Right lobe of liver (tissue), 6 donors: ENCODE measurements around the gene FMO1. TPM values are rescaled to one million over a fixed set of nuclear protein-coding genes. Genes with fewer than 3 reads are reported as not detected.
"Not testable (repeated sequence)": the region's sequence is repeated elsewhere in the genome, so short reads cannot be mapped to it uniquely, and the experiment has no call there.

ENCODE experiments used
- ATAC-seq, 4 donors: fragments of 200-7000 bp; cut with Tn5 transposase; one replicate each; pipeline ENCODE4 v1.9.1; 2020; ENCODE audit warnings: mild to moderate bottlenecking in 4 of 4, moderate library complexity in 4 of 4
- DNase-seq, 3 donors: peaks; one replicate each; pipeline ENCODE4 v3.0.0-alpha.2; 2020
- H3K27ac ChIP-seq, 3 donors: fragments of 200-600 bp; one replicate each; pipeline ENCODE4 v1.8.0; 2022
- H3K27me3 ChIP-seq, 2 donors: fragments of 200-600 bp; one replicate each; pipeline ENCODE4 v1.8.0; 2022
- H3K36me3 ChIP-seq, 4 donors: fragments of 200-600 bp; sonication (generic) in 1 of 4; one replicate each; pipeline versions ENCODE4 v1.5.1 to v1.8.0; 2017 to 2022; ENCODE audit warnings: control low read depth in 1 of 4
- H3K4me1 ChIP-seq, 4 donors: fragments of 200-600 bp; sonication (generic) in 1 of 4; one replicate each; pipeline versions ENCODE4 v1.5.1 to v1.8.0; 2017 to 2022; ENCODE audit warnings: control low read depth in 1 of 4
- H3K4me3 ChIP-seq, 3 donors: fragments of 200-600 bp; one replicate each; pipeline ENCODE4 v1.8.0; 2022
- H3K9me3 ChIP-seq, 4 donors: fragments of 200-600 bp; sonication (generic) in 1 of 4; one replicate each; pipeline versions ENCODE4 v1.5.1 to v1.8.0; 2017 to 2022; ENCODE audit warnings: control low read depth in 1 of 4
- CTCF ChIP-seq, 4 donors: fragments of 200-600 bp in 3 of 4; fragments of 450-650 bp in 1 of 4; IDR thresholded peaks; one replicate each; pipeline versions ENCODE4 v1.5.1 to v1.8.0; 2016 to 2022; ENCODE audit warnings: antibody characterized with exemption in 4 of 4, mild to moderate bottlenecking in 2 of 4
- POLR2A ChIP-seq: fragments of 450-650 bp; IDR thresholded peaks from one replicate; pipeline ENCODE4 v1.6.1; 2017; ENCODE audit warnings: antibody characterized with exemption, mild to moderate bottlenecking
- WGBS: methylation state at CpG from one replicate; pipeline ENCODE4 v1.1.6; 2018; ENCODE audit warnings: low coverage, low lambda C conversion rate; ENCODE audit not compliant: insufficient coverage; ENCODE audit errors: missing lambda C conversion rate; 5-methylcytosine and 5-hydroxymethylcytosine counted together
- intact Hi-C, 2 donors: fragments of 100-400 bp; cut with DNase I; formaldehyde crosslinking; loops; one replicate each; pipeline versions ENCODE4 v1.11.2 to v1.14.1; 2022
- total RNA-seq, 6 experiments: library from RNA; depleted of rRNA in 2 of 6; stranded (reverse); fragments of >200 nt in 2 of 6; fragmentation: NEBNext Ultra II Directional in 3 of 6; extraction: Animal tissue kit (Norgen Biotek cat#: 25700) in 3 of 6; gene quantifications; one replicate each; pipeline versions ENCODE4 v1.1.0 to v1.2.4, GENCODE V29; 2016 to 2023
- donor health status: DM: no; HTN: yes; CAD: no.
- donor health status: DM: no; HTN: no; CAD: no.
- donor health status: DM: no; HTN: no; CAD: no.
- donor health status: DM: no; HTN: yes; CAD: no.
- donor health status: DM: no; HTN: yes; CAD: no.

Gene FMO1
- total RNA-seq, 6 experiments from 2014 or later = 0.15 to 7.6 (median 2.5) TPM

- Histone ChIP-seq H3K27ac (no peak overlapping the region), H3K4me3 (no peak overlapping the region), H3K4me1 (no peaks in the 10 kb centered on the region), H3K9me3 (no peaks in the 10 kb centered on the region), H3K27me3 (no peaks in the 10 kb centered on the region), H3K36me3 (no peaks in the 10 kb centered on the region)
- intact Hi-C loops = loop anchor here in 1 of 2 donors (10.0 kb wide), 1 partner anchor 267 kb away; no protein-coding TSS in a partner anchor
- DNase-seq = no peak
- no peak for ATAC-seq
- TF ChIP-seq CTCF (IDR thresholded peaks at IDR 0.05) (no peak), POLR2A (no peak)
Measured at GRCh38 chr1:171231326-171231725, 17.0 kb upstream of the FMO1 start.

GRCh38 chr1:171233183-171233582 lies 15.1 kb upstream of the FMO1 start:
- no peak overlapping the region for H3K4me3 ChIP-seq
- intact Hi-C loops = loop anchor here in 1 of 2 donors (10.0 kb wide), 1 partner anchor 268 kb away; no protein-coding TSS in a partner anchor
- no peak for TF ChIP-seq POLR2A
- no peak for TF ChIP-seq CTCF (IDR thresholded peaks at IDR 0.05)
- H3K27ac ChIP-seq = no peak overlapping the region
- H3K9me3 ChIP-seq = no peaks in the 10 kb centered on the region
- H3K27me3 ChIP-seq = no peaks in the 10 kb centered on the region
- H3K4me1 ChIP-seq = no peaks in the 10 kb centered on the region
- H3K36me3 ChIP-seq = no peaks in the 10 kb centered on the region
- ATAC-seq (no peak), DNase-seq (no peak)
- 85% methylated on average over 1 of the region's 1 CpG for WGBS

GRCh38 chr1:171236231-171236630 lies 12.1 kb upstream of the FMO1 start:
- intact Hi-C loops = loop anchor here in 1 of 2 donors (10.0 kb wide), 1 partner anchor 271 kb away; no protein-coding TSS in a partner anchor
- not testable (repeated sequence) for H3K9me3 ChIP-seq, H3K27me3 ChIP-seq, H3K27ac ChIP-seq, ATAC-seq, H3K36me3 ChIP-seq, DNase-seq, H3K4me1 ChIP-seq, H3K4me3 ChIP-seq
- WGBS = 83% methylated on average over 4 of the region's 4 CpGs

- DNase-seq (no peak), ATAC-seq (no peak)
- intact Hi-C loops = loop anchor here in 1 of 2 donors (10.0 kb wide), 1 partner anchor 51 kb away; no protein-coding TSS in a partner anchor
- peaks cover 0 to 4% (median 0%) of the 10 kb centered on the region in 4 donors for H3K4me1 ChIP-seq
- H3K27me3 ChIP-seq = no peaks in the 10 kb centered on the region
- H3K36me3 ChIP-seq = no peaks in the 10 kb centered on the region
- H3K9me3 ChIP-seq = no peaks in the 10 kb centered on the region
- 82% methylated on average over 4 of the region's 4 CpGs for WGBS
- no peak overlapping the region for H3K27ac ChIP-seq
- TF ChIP-seq POLR2A (no peak), CTCF (IDR thresholded peaks at IDR 0.05) (no peak)
- no peak overlapping the region for H3K4me3 ChIP-seq
Measured at GRCh38 chr1:171243878-171244277, 4.4 kb upstream of the FMO1 start.

GRCh38 chr1:171245458-171246064 lies 2.7 kb upstream of the FMO1 start:
- H3K27me3 ChIP-seq = no peaks in the 10 kb centered on the region
- no peaks in the 10 kb centered on the region for H3K36me3 ChIP-seq
- no peaks in the 10 kb centered on the region for H3K9me3 ChIP-seq
- H3K4me3 ChIP-seq = no peak overlapping the region
- ATAC-seq (peak; percentile 90 to 93 (median 93)), DNase-seq (peak in 1 of 3 donors; percentile 57)
- peak; percentile 71 to 75 (median 72) for TF ChIP-seq CTCF (IDR thresholded peaks at IDR 0.05)
- TF ChIP-seq POLR2A = no peak
- H3K27ac ChIP-seq = no peak overlapping the region
- intact Hi-C loops = loop anchor here in 1 of 2 donors (10.0 kb wide), 1 partner anchor 49 kb away; no protein-coding TSS in a partner anchor
- H3K4me1 ChIP-seq = peaks cover 0 to 4% (median 0%) of the 10 kb centered on the region in 4 donors
- WGBS = 36% methylated on average over 6 of the region's 6 CpGs
